HL-60 (cell line): ENCODE measurements around the gene PPBP.

Experiments
- CTCF ChIP-seq: IDR thresholded peaks from one replicate; pipeline ENCODE4 v1.5.1; 2011; ENCODE audit warnings: low read length, control low read depth, inconsistent platforms; ENCODE audit not compliant: insufficient read depth
- GABPA ChIP-seq: IDR thresholded peaks from 2 replicates; pipeline ENCODE4 v1.6.1; 2012; ENCODE audit warnings: low read depth
- POLR2AphosphoS5 ChIP-seq: IDR thresholded peaks from 2 replicates; pipeline ENCODE4 v1.6.1; 2012; ENCODE audit warnings: low read depth
- REST ChIP-seq: IDR thresholded peaks from 2 replicates; pipeline ENCODE4 v1.6.1; 2012; ENCODE audit warnings: low read depth; ENCODE audit not compliant: insufficient replicate concordance

DNA sequence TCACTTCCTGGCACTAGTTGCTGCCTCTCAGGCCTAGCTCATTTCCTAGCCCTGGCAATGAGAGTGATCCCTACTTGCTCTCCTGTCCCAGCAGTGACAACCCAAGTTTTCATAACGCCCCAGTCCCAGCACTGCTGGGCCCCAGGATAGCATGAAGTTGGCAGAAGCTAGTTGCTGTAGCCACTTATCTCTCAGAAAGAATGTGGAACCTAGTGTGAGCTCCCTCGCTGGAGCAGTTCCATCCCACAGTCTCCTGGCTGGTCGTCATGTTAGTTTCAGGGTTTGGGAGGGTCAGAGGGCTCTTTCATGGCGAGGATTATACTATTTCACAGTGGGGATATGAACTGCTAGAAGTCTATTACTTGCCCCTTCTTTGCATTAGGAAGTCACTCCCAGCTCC lies 11.3 kb downstream of the PPBP start:
- TF ChIP-seq CTCF, result no peak
- no peak for TF ChIP-seq REST
- TF ChIP-seq POLR2AphosphoS5, result no peak
- no peak for TF ChIP-seq GABPA
